Measurements from ENCODE around the gene PYY.

The PYY gene

DNA sequence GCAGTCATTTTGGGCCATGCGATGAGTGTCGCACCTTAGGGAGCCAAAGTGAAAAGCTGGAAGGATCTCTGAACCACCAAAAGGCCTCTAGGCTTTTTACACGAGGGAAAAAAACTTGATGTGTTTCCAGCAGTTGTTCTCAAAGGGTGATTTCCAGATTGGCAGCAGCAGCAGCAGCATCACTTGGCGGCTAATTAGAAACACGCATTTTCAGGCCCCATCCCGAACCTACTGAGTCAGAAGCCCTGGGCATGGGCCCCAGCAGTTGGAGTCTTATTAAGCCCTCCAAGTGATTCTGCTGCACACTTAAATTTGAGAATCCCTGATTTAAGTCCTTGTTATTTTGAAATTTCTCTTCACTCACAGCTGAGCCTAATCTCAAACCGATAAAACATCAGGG is 25.3 kb upstream of the PYY start:
- H4K91ac ChIP-seq (ENCODE audit: low read length) = no peak overlapping the region
- H3K9ac ChIP-seq (ENCODE audit: low read length) = no peak overlapping the region
- peaks cover 47 to 66% of the 10 kb centered on the region in 2 experiments for H3K27me3 ChIP-seq (ENCODE audit: control insufficient read depth in 1 of 2, insufficient read depth in 1 of 2, low read length in 2 of 2)
- peaks cover 7% of the 10 kb centered on the region for H3K4me1 ChIP-seq (ENCODE audit: control insufficient read depth, insufficient read depth, low read depth, low read length)
- H3K27ac ChIP-seq (ENCODE audit: low read length, poor library complexity, severe bottlenecking) = no peak overlapping the region
- H2BK120ac ChIP-seq (ENCODE audit: low read depth, low read length) = no peak overlapping the region
- DNase-seq = no peak
- 78% methylated on average over 6 of the region's 7 CpGs for WGBS
- H2BK15ac ChIP-seq (ENCODE audit: low read depth, poor library complexity, severe bottlenecking) = no peak overlapping the region
- no peak overlapping the region for H2AK5ac ChIP-seq (ENCODE audit: low read length, severe bottlenecking)
- H3K36me3 ChIP-seq (ENCODE audit: control insufficient read depth in 1 of 2, insufficient read depth in 2 of 2, low read depth in 1 of 2, low read length in 2 of 2) = no peaks in the 10 kb centered on the region
- H3K4me2 ChIP-seq (ENCODE audit: low read length, poor library complexity, severe bottlenecking) = no peak overlapping the region
- H4K8ac ChIP-seq (ENCODE audit: low read length) = no peak overlapping the region
- H3K14ac ChIP-seq (ENCODE audit: low read length in 2 of 2) = no peak overlapping the region
- no peak overlapping the region for H3K4me3 ChIP-seq (ENCODE audit: insufficient read depth in 1 of 2, low read depth in 1 of 2, low read length in 2 of 2)
- H2BK12ac ChIP-seq (ENCODE audit: low read length in 2 of 2) = no peak overlapping the region
- no peak overlapping the region for H3K4ac ChIP-seq (ENCODE audit: low read depth in 1 of 2, low read length in 2 of 2)
- no peaks in the 10 kb centered on the region for H3K79me1 ChIP-seq (replicated peaks; ENCODE audit: low read length, poor library complexity, severe bottlenecking)
- no peak overlapping the region for H3K23ac ChIP-seq (ENCODE audit: low read length in 2 of 2)
- no peak overlapping the region for H3K18ac ChIP-seq (ENCODE audit: low read depth in 1 of 2, low read length in 2 of 2)
- H2BK5ac ChIP-seq (ENCODE audit: low read depth, low read length, poor library complexity, severe bottlenecking) = no peak overlapping the region
- no peak overlapping the region for H2AFZ ChIP-seq (ENCODE audit: low read depth, low read length)
- no peaks in the 10 kb centered on the region for H3K9me3 ChIP-seq (ENCODE audit: control insufficient read depth, low read length)

DNA sequence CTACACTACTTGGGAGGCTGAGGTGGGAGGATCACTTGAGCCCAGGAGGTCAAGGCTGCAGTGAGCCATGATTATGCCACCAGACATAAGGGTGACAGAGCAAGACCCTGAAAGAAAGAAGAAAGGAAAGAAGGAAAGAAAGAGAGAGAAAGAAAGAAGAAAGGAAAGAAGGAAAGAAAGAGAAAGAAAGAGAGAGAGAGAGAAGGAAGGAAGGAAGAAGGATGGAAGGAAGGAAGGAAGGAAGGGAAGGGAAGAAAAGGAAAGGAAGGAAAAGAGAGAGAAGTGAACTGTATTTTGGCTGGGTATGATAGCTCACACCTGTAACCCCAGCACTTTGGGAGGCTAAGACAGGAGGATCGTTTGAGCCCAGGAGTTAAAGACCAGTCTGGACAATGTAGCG is 24.3 kb upstream of the PYY start:
- DNase-seq = no peak
- Histone ChIP-seq H3K4me3 (ENCODE audit: insufficient read depth in 1 of 2, low read depth in 1 of 2, low read length in 2 of 2) (no peak overlapping the region), H3K4me1 (ENCODE audit: control insufficient read depth, insufficient read depth, low read depth, low read length) (no peaks in the 10 kb centered on the region), H2AK5ac (ENCODE audit: low read length, severe bottlenecking) (no peak overlapping the region), H3K79me1 (replicated peaks; ENCODE audit: low read length, poor library complexity, severe bottlenecking) (no peaks in the 10 kb centered on the region), H3K27me3 (ENCODE audit: control insufficient read depth in 1 of 2, insufficient read depth in 1 of 2, low read length in 2 of 2) (peaks cover 44 to 61% of the 10 kb centered on the region in 2 experiments), H3K9ac (ENCODE audit: low read length) (no peak overlapping the region), H2AFZ (ENCODE audit: low read depth, low read length) (no peak overlapping the region), H2BK120ac (ENCODE audit: low read depth, low read length) (no peak overlapping the region), H3K4ac (ENCODE audit: low read depth in 1 of 2, low read length in 2 of 2) (no peak overlapping the region), H3K36me3 (ENCODE audit: control insufficient read depth in 1 of 2, insufficient read depth in 2 of 2, low read depth in 1 of 2, low read length in 2 of 2) (no peaks in the 10 kb centered on the region), H2BK12ac (ENCODE audit: low read length in 2 of 2) (no peak overlapping the region), H3K14ac (ENCODE audit: low read length in 2 of 2) (no peak overlapping the region), H4K91ac (ENCODE audit: low read length) (no peak overlapping the region), H3K9me3 (ENCODE audit: control insufficient read depth, low read length) (no peaks in the 10 kb centered on the region), H2BK15ac (ENCODE audit: low read depth, poor library complexity, severe bottlenecking) (no peak overlapping the region), H3K4me2 (ENCODE audit: low read length, poor library complexity, severe bottlenecking) (no peak overlapping the region), H4K8ac (ENCODE audit: low read length) (no peak overlapping the region), H3K23ac (ENCODE audit: low read length in 2 of 2) (no peak overlapping the region), H3K27ac (ENCODE audit: low read length, poor library complexity, severe bottlenecking) (no peak overlapping the region), H2BK5ac (ENCODE audit: low read depth, low read length, poor library complexity, severe bottlenecking) (no peak overlapping the region), H3K18ac (ENCODE audit: low read depth in 1 of 2, low read length in 2 of 2) (no peak overlapping the region)
- WGBS = 91% methylated on average over 1 of the region's 2 CpGs

DNA sequence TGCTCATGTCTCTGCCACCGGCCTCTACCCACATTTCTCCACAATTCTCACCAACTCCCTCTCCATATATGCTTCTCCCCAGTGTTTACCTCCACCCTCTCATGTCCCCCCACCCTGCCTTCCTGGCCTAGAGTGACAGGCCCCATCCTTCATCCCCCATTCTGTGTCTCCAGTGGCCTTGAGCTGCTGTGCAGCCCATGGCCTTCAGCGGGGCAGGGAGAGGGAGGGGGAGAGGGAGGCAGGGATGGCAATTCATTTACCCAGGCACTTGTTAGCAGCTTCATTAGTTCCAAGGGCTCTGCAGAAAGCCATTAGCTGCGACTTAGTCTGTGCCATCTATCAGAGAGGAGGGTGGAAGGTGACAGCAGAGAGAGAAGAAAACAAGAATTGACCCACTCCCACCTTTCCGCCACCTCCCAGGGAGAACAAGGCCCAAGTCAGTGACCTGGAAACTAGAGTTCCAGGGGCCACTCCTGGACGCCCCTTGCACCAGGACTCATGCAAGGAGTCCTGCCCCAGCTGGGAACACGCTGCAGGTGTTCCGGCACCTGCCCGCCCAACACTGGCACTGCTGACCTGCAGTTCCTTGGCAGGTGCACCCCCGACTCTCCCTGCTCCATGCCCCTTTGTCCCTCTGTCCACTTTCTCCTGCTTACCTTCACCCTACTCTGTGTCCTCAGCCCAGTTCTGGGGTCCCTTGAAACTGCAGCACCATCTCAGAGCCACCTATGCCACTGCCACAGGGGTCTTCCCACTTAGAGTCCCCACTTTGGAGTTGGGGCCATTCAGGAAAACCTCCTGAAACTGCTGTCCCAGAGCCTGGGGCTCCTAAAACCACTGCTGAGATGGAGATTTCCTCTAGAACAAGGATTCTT is 23.5 kb upstream of the PYY start:
- Histone ChIP-seq H2BK5ac (ENCODE audit: low read depth, low read length, poor library complexity, severe bottlenecking) (no peak overlapping the region), H3K9ac (ENCODE audit: low read length) (no peak overlapping the region), H3K4me1 (ENCODE audit: control insufficient read depth, insufficient read depth, low read depth, low read length) (no peaks in the 10 kb centered on the region), H2AFZ (ENCODE audit: low read depth, low read length) (no peak overlapping the region), H4K8ac (ENCODE audit: low read length) (no peak overlapping the region), H2BK120ac (ENCODE audit: low read depth, low read length) (no peak overlapping the region), H3K23ac (ENCODE audit: low read length in 2 of 2) (no peak overlapping the region), H3K4me2 (ENCODE audit: low read length, poor library complexity, severe bottlenecking) (no peak overlapping the region), H3K27ac (ENCODE audit: low read length, poor library complexity, severe bottlenecking) (no peak overlapping the region), H4K91ac (ENCODE audit: low read length) (no peak overlapping the region), H3K4ac (ENCODE audit: low read depth in 1 of 2, low read length in 2 of 2) (no peak overlapping the region), H3K27me3 (ENCODE audit: control insufficient read depth in 1 of 2, insufficient read depth in 1 of 2, low read length in 2 of 2) (peaks cover 37 to 52% of the 10 kb centered on the region in 2 experiments), H3K36me3 (ENCODE audit: control insufficient read depth in 1 of 2, insufficient read depth in 2 of 2, low read depth in 1 of 2, low read length in 2 of 2) (no peaks in the 10 kb centered on the region), H3K4me3 (ENCODE audit: insufficient read depth in 1 of 2, low read depth in 1 of 2, low read length in 2 of 2) (no peak overlapping the region), H2BK15ac (ENCODE audit: low read depth, poor library complexity, severe bottlenecking) (no peak overlapping the region), H3K9me3 (ENCODE audit: control insufficient read depth, low read length) (no peaks in the 10 kb centered on the region), H2AK5ac (ENCODE audit: low read length, severe bottlenecking) (no peak overlapping the region), H2BK12ac (ENCODE audit: low read length in 2 of 2) (no peak overlapping the region), H3K14ac (ENCODE audit: low read length in 2 of 2) (no peak overlapping the region), H3K79me1 (replicated peaks; ENCODE audit: low read length, poor library complexity, severe bottlenecking) (no peaks in the 10 kb centered on the region), H3K18ac (ENCODE audit: low read depth in 1 of 2, low read length in 2 of 2) (no peak overlapping the region)
- no peak for DNase-seq
- 63% methylated on average over 8 of the region's 9 CpGs for WGBS

DNA sequence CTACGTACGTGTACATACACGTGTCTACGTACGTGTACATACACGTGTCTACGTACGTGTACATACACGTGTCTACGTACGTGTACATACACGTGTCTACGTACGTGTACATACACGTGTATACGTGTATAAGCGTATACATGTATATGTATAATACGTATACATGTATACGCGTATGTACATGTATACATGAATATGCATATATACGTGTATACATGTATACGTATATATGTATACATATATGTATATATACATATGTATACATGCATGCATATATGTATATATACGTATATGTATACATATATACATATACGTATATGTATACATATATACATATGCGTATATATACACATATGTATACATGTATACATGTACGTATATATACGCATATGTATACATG is 22.2 kb upstream of the PYY start:
- H3K18ac ChIP-seq (ENCODE audit: low read depth in 1 of 2, low read length in 2 of 2) = no peak overlapping the region
- no peak overlapping the region for H3K4me2 ChIP-seq (ENCODE audit: low read length, poor library complexity, severe bottlenecking)
- no peak overlapping the region for H3K27ac ChIP-seq (ENCODE audit: low read length, poor library complexity, severe bottlenecking)
- H2BK120ac ChIP-seq (ENCODE audit: low read depth, low read length) = no peak overlapping the region
- no peak overlapping the region for H3K4ac ChIP-seq (ENCODE audit: low read depth in 1 of 2, low read length in 2 of 2)
- H2BK15ac ChIP-seq (ENCODE audit: low read depth, poor library complexity, severe bottlenecking) = no peak overlapping the region
- no peak overlapping the region for H3K23ac ChIP-seq (ENCODE audit: low read length in 2 of 2)
- no peak overlapping the region for H3K9ac ChIP-seq (ENCODE audit: low read length)
- H3K27me3 ChIP-seq (ENCODE audit: control insufficient read depth in 1 of 2, insufficient read depth in 1 of 2, low read length in 2 of 2) = peaks cover 35 to 45% of the 10 kb centered on the region in 2 experiments
- no peak overlapping the region for H3K14ac ChIP-seq (ENCODE audit: low read length in 2 of 2)
- no peak overlapping the region for H4K91ac ChIP-seq (ENCODE audit: low read length)
- no peak overlapping the region for H4K8ac ChIP-seq (ENCODE audit: low read length)
- no peaks in the 10 kb centered on the region for H3K4me1 ChIP-seq (ENCODE audit: control insufficient read depth, insufficient read depth, low read depth, low read length)
- H3K79me1 ChIP-seq (replicated peaks; ENCODE audit: low read length, poor library complexity, severe bottlenecking) = no peaks in the 10 kb centered on the region
- H3K4me3 ChIP-seq (ENCODE audit: insufficient read depth in 1 of 2, low read depth in 1 of 2, low read length in 2 of 2) = no peak overlapping the region
- no peak for DNase-seq
- H2AFZ ChIP-seq (ENCODE audit: low read depth, low read length) = no peak overlapping the region
- H3K9me3 ChIP-seq (ENCODE audit: control insufficient read depth, low read length) = no peaks in the 10 kb centered on the region
- no peak overlapping the region for H2AK5ac ChIP-seq (ENCODE audit: low read length, severe bottlenecking)
- 85% methylated on average over 9 of the region's 27 CpGs for WGBS
- H2BK12ac ChIP-seq (ENCODE audit: low read length in 2 of 2) = no peak overlapping the region
- no peaks in the 10 kb centered on the region for H3K36me3 ChIP-seq (ENCODE audit: control insufficient read depth in 1 of 2, insufficient read depth in 2 of 2, low read depth in 1 of 2, low read length in 2 of 2)
- no peak overlapping the region for H2BK5ac ChIP-seq (ENCODE audit: low read depth, low read length, poor library complexity, severe bottlenecking)
